Measurements from ENCODE around the gene CACNA2D1. TPM values are rescaled to one million over a fixed set of nuclear protein-coding genes. Genes with fewer than 3 reads are reported as not detected.

Gene CACNA2D1
- total and polyA plus RNA-seq, 8 donors: 0.79 to 5.0 (median 2.1) TPM

- Histone ChIP-seq H3K27me3 (no peaks in the 10 kb centered on the region), H3K9me3 (no peaks in the 10 kb centered on the region), H3K4me3 (no peak overlapping the region), H3K27ac (no peak overlapping the region), H3K36me3 (no peaks in the 10 kb centered on the region), H3K4me1 (no peaks in the 10 kb centered on the region)
- TF ChIP-seq CTCF (IDR thresholded peaks at IDR 0.05): no peak
- intact Hi-C loops (cut with DNase I): no loop called here
- no peak for DNase-seq
- WGBS, 2 donors: 74 to 75% methylated on average over 2 of the region's 2 CpGs
- no peak for ATAC-seq
- FAIRE-seq: no peak
Measured at GRCh38 chr7:82188636-82189035, 254.9 kb downstream of the CACNA2D1 start.

GRCh38 chr7:82185443-82185842 is 258.1 kb downstream of the CACNA2D1 start:
- H3K4me3 ChIP-seq: no peak overlapping the region
- intact Hi-C loops (cut with DNase I): no loop called here
- H3K27ac ChIP-seq: no peak overlapping the region
- no peak for ATAC-seq
- WGBS, 2 donors: 64 to 67% methylated on average over 2 of the region's 2 CpGs
- H3K4me1 ChIP-seq: no peaks in the 10 kb centered on the region
- H3K9me3 ChIP-seq: no peaks in the 10 kb centered on the region
- H3K36me3 ChIP-seq: no peaks in the 10 kb centered on the region
- no peak for DNase-seq
- H3K27me3 ChIP-seq: no peaks in the 10 kb centered on the region
- no peak for TF ChIP-seq CTCF (IDR thresholded peaks at IDR 0.05)
- no peak for FAIRE-seq

GRCh38 chr7:82183634-82184033 is 259.9 kb downstream of the CACNA2D1 start:
- Histone ChIP-seq H3K27me3 (no peaks in the 10 kb centered on the region), H3K36me3 (no peaks in the 10 kb centered on the region), H3K9me3 (no peaks in the 10 kb centered on the region), H3K4me3 (no peak overlapping the region), H3K4me1 (no peaks in the 10 kb centered on the region), H3K27ac (no peak overlapping the region)
- intact Hi-C loops (cut with DNase I): no loop called here
- TF ChIP-seq CTCF (IDR thresholded peaks at IDR 0.05): no peak
- 78 to 90% methylated on average over 4 of the region's 4 CpGs for WGBS, 2 donors
- DNase-seq: no peak
- ATAC-seq: no peak
- no peak for FAIRE-seq

- Histone ChIP-seq H3K36me3 (no peaks in the 10 kb centered on the region), H3K9me3 (no peaks in the 10 kb centered on the region), H3K4me1 (no peaks in the 10 kb centered on the region), H3K27me3 (no peaks in the 10 kb centered on the region), H3K4me3 (no peak overlapping the region), H3K27ac (no peak overlapping the region)
- intact Hi-C loops (cut with DNase I): no loop called here
- ATAC-seq (no peak), FAIRE-seq (no peak), DNase-seq (no peak)
- 66 to 84% methylated on average over 1 of the region's 1 CpG for WGBS, 2 donors
- no peak for TF ChIP-seq CTCF (IDR thresholded peaks at IDR 0.05)
Measured at GRCh38 chr7:82179311-82179710, 264.3 kb downstream of the CACNA2D1 start.

GRCh38 chr7:82175319-82175718 is 268.3 kb downstream of the CACNA2D1 start:
- FAIRE-seq: no peak
- intact Hi-C loops (cut with DNase I): no loop called here

More at GRCh38 chr7:82175319-82175718, 268.3 kb downstream of the CACNA2D1 start:
- DNase-seq (no peak), ATAC-seq (no peak)
- H3K9me3 ChIP-seq: no peaks in the 10 kb centered on the region
- H3K27me3 ChIP-seq: no peaks in the 10 kb centered on the region
- no peak overlapping the region for H3K4me3 ChIP-seq
- no peak overlapping the region for H3K27ac ChIP-seq
- H3K4me1 ChIP-seq: no peaks in the 10 kb centered on the region
- TF ChIP-seq CTCF (IDR thresholded peaks at IDR 0.05): no peak
- H3K36me3 ChIP-seq: no peaks in the 10 kb centered on the region
- WGBS, 2 donors: 28 to 30% methylated on average over 2 of the region's 2 CpGs

Measured in pancreas (tissue), 10 donors.